Fibroblast of pulmonary artery (primary cell): ENCODE results near the gene RHCG.

Experiments
- DNase-seq: peaks from one replicate; pipeline ENCODE4 v3.0.0-alpha.2; 2010; ENCODE audit warnings: low read depth
- H3K4me3 ChIP-seq: replicated peaks from 2 replicates; pipeline ENCODE4 v1.5.1; 2011; ENCODE audit warnings: low read depth, mild to moderate bottlenecking, control low read depth, low read length, moderate library complexity
- CTCF ChIP-seq: IDR thresholded peaks from 2 replicates; pipeline ENCODE4 v1.5.1; 2011; ENCODE audit warnings: mild to moderate bottlenecking, control low read depth, low read length, inconsistent platforms; ENCODE audit errors: missing control alignments

Gene RHCG

GRCh38 chr15:89433686-89434085 lies 62.7 kb downstream of the RHCG start:
- H3K4me3 ChIP-seq, result no peak overlapping the region
- no peak for DNase-seq
- no peak for TF ChIP-seq CTCF

DNA sequence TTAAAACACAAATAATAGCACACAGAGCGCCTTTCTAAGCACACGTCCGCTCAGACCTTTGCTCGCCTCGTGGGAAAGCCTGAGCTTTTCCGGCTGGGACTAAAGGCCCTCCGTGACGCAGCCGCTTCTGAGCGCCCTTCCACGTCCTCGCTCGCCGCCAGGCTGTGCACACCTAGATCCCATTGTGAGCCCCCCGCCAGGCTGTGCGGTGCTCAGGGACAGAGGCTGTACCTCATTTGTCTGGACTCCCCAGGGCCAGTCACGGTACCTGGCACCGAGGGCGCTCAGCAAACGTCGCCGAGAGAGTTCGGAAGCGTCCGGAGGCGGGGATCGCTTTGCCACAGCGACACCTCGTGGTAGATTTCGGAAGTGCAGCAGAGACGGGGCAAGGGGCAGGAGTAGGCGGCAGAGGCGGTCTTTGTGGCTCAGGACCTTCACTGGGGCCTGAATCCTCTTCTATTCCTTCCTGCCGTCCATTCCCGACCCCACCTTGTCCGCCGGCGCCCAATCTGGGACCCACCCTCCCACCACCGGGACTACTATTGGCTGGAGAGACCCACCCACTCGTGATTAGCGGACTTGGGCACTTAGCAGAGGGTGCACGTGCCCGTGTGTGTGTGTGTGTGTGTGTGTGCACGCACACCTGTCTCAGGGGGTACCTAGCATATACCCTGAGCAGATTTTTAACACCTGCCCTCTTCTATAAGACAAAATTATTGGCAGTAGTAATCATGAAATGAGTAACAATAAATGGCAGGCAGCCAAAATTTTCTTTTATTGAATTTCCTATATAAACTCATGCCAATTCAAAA lies 65.6 kb downstream of the RHCG start:
- H3K4me3 ChIP-seq, result peak overlapping the region; percentile 43
- peak; percentile 95 for TF ChIP-seq CTCF
- DNase-seq, result peak; percentile 74

- TF ChIP-seq CTCF, result no peak
- no peak overlapping the region for H3K4me3 ChIP-seq
- no peak for DNase-seq
Observed at GRCh38 chr15:89429986-89430385, 66.4 kb downstream of the RHCG start.

GRCh38 chr15:89429023-89429422 lies 67.4 kb downstream of the RHCG start:
- no peak for TF ChIP-seq CTCF
- peak; percentile 24 for DNase-seq
- H3K4me3 ChIP-seq, result no peak overlapping the region

- H3K4me3 ChIP-seq, result no peak overlapping the region
- DNase-seq, result no peak
- TF ChIP-seq CTCF, result no peak
Observed at GRCh38 chr15:89428246-89428645, 68.1 kb downstream of the RHCG start.

DNA sequence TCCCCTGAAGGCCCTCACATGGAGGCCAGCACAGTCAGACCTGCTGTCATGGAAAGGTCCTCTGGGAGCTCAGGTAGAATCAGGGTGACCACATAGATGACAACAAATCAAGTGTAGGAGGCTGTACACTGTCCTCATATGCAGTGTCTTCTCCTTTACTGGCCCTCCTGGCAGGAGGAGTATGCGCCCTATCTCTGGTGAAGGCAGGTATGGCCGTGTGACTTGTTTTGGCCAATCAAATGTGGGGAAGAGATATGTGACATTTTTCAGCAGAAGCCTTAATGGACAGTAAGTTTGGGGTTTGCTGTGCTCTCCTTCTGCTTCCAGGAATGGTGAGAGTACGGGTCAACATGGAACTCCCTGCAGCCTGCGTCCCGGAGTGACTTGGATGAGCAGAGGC lies 69.9 kb downstream of the RHCG start:
- no peak overlapping the region for H3K4me3 ChIP-seq
- no peak for DNase-seq
- no peak for TF ChIP-seq CTCF

GRCh38 chr15:89423981-89424380 lies 72.4 kb downstream of the RHCG start:
- H3K4me3 ChIP-seq, result no peak overlapping the region
- TF ChIP-seq CTCF, result no peak

More at GRCh38 chr15:89423981-89424380, 72.4 kb downstream of the RHCG start:
- DNase-seq, result no peak
